IMR-90 (cell line): ENCODE measurements around the gene TAOK1. TPM values are rescaled to one million over a fixed set of nuclear protein-coding genes. Genes with fewer than 3 reads are reported as not detected.

Experiments
- ATAC-seq: fragments of 200-7000 bp; cut with Tn5 transposase; 2 replicates; pipeline ENCODE4 v1.9.1; 2020; ENCODE audit warnings: low read depth, mild to moderate bottlenecking, moderate library complexity
- BruUV-seq: library from RNA; stranded (reverse); fragments of 400-500 nt; replicated peaks from 2 replicates; lab custom pipeline; 2021; lab: Mats Ljungman, UMichigan
- CTCF ChIA-PET: fragments of 300-600 bp; formaldehyde crosslinking; extraction: SDS; loops from one replicate; lab custom pipeline; 2021; ENCODE audit warnings: antibody characterized with exemption; lab: Yijun Ruan, JAX
- POLR2A ChIA-PET: fragments of 300-600 bp; sonication (Branson Sonifier 250); formaldehyde crosslinking; loops from one replicate; lab custom pipeline; 2022; ENCODE audit warnings: antibody characterized with exemption; ENCODE audit not compliant: unreplicated experiment; lab: Charles Lee
- DNase-seq: peaks from one replicate; pipeline ENCODE4 v3.0.0; 2013
- H2AFZ ChIP-seq: replicated peaks from 2 replicates; pipeline ENCODE3; 2013; ENCODE audit warnings: low read length, mild to moderate bottlenecking; ENCODE audit not compliant: poor library complexity
- H2AK5ac ChIP-seq: 2 replicates; pipeline ENCODE4 v1.6.1; 2013; ENCODE audit warnings: low read depth, low read length, inconsistent platforms
- H2AK9ac ChIP-seq: replicated peaks from 2 replicates; pipeline ENCODE3; 2013; ENCODE audit warnings: mild to moderate bottlenecking, low read depth, low read length, moderate library complexity; ENCODE audit not compliant: poor library complexity
- H2BK120ac ChIP-seq: 2 replicates; pipeline ENCODE4 v1.6.1; 2013; ENCODE audit warnings: low read depth, low read length, inconsistent platforms
- H2BK15ac ChIP-seq: 3 replicates; pipeline ENCODE4 v1.6.1; 2013; ENCODE audit warnings: low read depth, low read length, inconsistent platforms
- H2BK20ac ChIP-seq: 2 replicates; pipeline ENCODE4 v1.6.1; 2013; ENCODE audit warnings: low read depth, mild to moderate bottlenecking, inconsistent platforms, low read length, moderate library complexity
- H2BK5ac ChIP-seq: 2 replicates; pipeline ENCODE4 v1.6.1; 2013; ENCODE audit warnings: mild to moderate bottlenecking, low read depth, low read length, inconsistent platforms; ENCODE audit not compliant: poor library complexity, severe bottlenecking
- H3K14ac ChIP-seq: replicated peaks from 2 replicates; pipeline ENCODE4 v1.6.1; 2013; ENCODE audit warnings: low read depth, low read length, inconsistent platforms
- H3K18ac ChIP-seq: 2 replicates; pipeline ENCODE4 v1.6.1; 2013; ENCODE audit warnings: low read depth, low read length, control low read depth
- H3K23ac ChIP-seq: 2 replicates; pipeline ENCODE4 v1.6.1; 2013; ENCODE audit warnings: low read depth, low read length, inconsistent platforms
- H3K27ac ChIP-seq: 2 replicates; pipeline ENCODE4 v1.5.1; 2013; ENCODE audit warnings: mild to moderate bottlenecking, control low read depth, low read length; ENCODE audit not compliant: insufficient read depth
- H3K27me3 ChIP-seq: 2 replicates; pipeline ENCODE4 v1.6.1; 2013; ENCODE audit warnings: low read length; ENCODE audit not compliant: control insufficient read depth, insufficient read depth
- H3K36me3 ChIP-seq: 2 replicates; pipeline ENCODE4 v1.6.1; 2013; ENCODE audit warnings: low read length, mixed read lengths; ENCODE audit not compliant: control insufficient read depth, insufficient read depth
- H3K4ac ChIP-seq: 2 replicates; pipeline ENCODE4 v1.6.1; 2013; ENCODE audit warnings: low read depth, low read length, inconsistent platforms
- H3K4me1 ChIP-seq: 2 replicates; pipeline ENCODE4 v1.6.1; 2013; ENCODE audit warnings: low read length, mixed read lengths; ENCODE audit not compliant: control insufficient read depth, insufficient read depth
- H3K4me2 ChIP-seq: 2 replicates; pipeline ENCODE4 v1.6.1; 2013; ENCODE audit warnings: low read depth, mild to moderate bottlenecking, control low read depth, low read length, moderate library complexity
- H3K4me3 ChIP-seq: 2 replicates; pipeline ENCODE4 v1.5.1; 2013; ENCODE audit warnings: low read depth, mild to moderate bottlenecking, control low read depth, low read length, moderate library complexity; ENCODE audit not compliant: insufficient read depth
- H3K56ac ChIP-seq: 2 replicates; pipeline ENCODE4 v1.6.1; 2013; ENCODE audit warnings: low read length, inconsistent platforms; ENCODE audit not compliant: insufficient read depth; ENCODE audit errors: extremely low read depth
- H3K79me1 ChIP-seq, 2 experiments: 2 replicates each; pipeline ENCODE4 v1.6.1; 2013; ENCODE audit warnings: low read length in 2 of 2, inconsistent platforms in 1 of 2, low read depth in 1 of 2
- H3K9ac ChIP-seq: 2 replicates; pipeline ENCODE4 v1.6.1; 2013; ENCODE audit warnings: low read depth, low read length, control low read depth
- H3K9me1 ChIP-seq: 2 replicates; pipeline ENCODE4 v1.6.1; 2013; ENCODE audit warnings: low read length, inconsistent platforms; ENCODE audit not compliant: insufficient read depth
- H3K9me3 ChIP-seq: 2 replicates; pipeline ENCODE4 v1.6.1; 2013; ENCODE audit warnings: low read length; ENCODE audit not compliant: control insufficient read depth, insufficient read depth
- H4K20me1 ChIP-seq: 2 replicates; pipeline ENCODE4 v1.6.1; 2013; ENCODE audit warnings: low read length, inconsistent platforms; ENCODE audit not compliant: insufficient read depth
- H4K5ac ChIP-seq: 2 replicates; pipeline ENCODE4 v1.6.1; 2013; ENCODE audit warnings: mild to moderate bottlenecking, low read depth, low read length, control low read depth
- H4K8ac ChIP-seq, 2 experiments: 2 replicates each; pipeline ENCODE4 v1.6.1; 2013; ENCODE audit warnings: low read depth in 2 of 2, low read length in 2 of 2, control low read depth in 1 of 2, inconsistent platforms in 1 of 2
- H4K91ac ChIP-seq: 2 replicates; pipeline ENCODE4 v1.6.1; 2013; ENCODE audit warnings: low read depth, low read length, inconsistent platforms; ENCODE audit not compliant: insufficient read depth
- BHLHE40 ChIP-seq: fragments of 150-350 bp; IDR thresholded peaks from 2 replicates; pipeline ENCODE4 v1.6.1; 2016; ENCODE audit warnings: mild to moderate bottlenecking, low read depth, low read length
- CEBPB ChIP-seq: IDR thresholded peaks from 2 replicates; pipeline ENCODE4 v1.6.1; 2012; ENCODE audit warnings: low read depth, low read length, improper control_type of control experiment
- CHD1 ChIP-seq: IDR thresholded peaks from 2 replicates; pipeline ENCODE4 v1.6.1; 2012; ENCODE audit warnings: low read depth, low read length, improper control_type of control experiment
- ELK1 ChIP-seq: fragments of 150-350 bp; IDR thresholded peaks from 2 replicates; pipeline ENCODE4 v1.6.1; 2016; ENCODE audit warnings: low read depth, mild to moderate bottlenecking, low read length, moderate library complexity, borderline replicate concordance
- FOS ChIP-seq: fragments of 150-350 bp; IDR thresholded peaks from 2 replicates; pipeline ENCODE4 v1.6.1; 2016; ENCODE audit warnings: low read depth, low read length
- MAFK ChIP-seq: IDR thresholded peaks from 2 replicates; pipeline ENCODE4 v1.6.1; 2012; ENCODE audit warnings: low read depth, low read length, improper control_type of control experiment
- MAZ ChIP-seq: IDR thresholded peaks from 2 replicates; pipeline ENCODE4 v1.6.1; 2012; ENCODE audit warnings: low read depth, mild to moderate bottlenecking, low read length, improper control_type of control experiment, moderate library complexity, borderline replicate concordance
- MXI1 ChIP-seq: IDR thresholded peaks from 2 replicates; pipeline ENCODE4 v1.6.1; 2012; ENCODE audit warnings: low read depth, mild to moderate bottlenecking, low read length, moderate library complexity, borderline replicate concordance
- NFE2L2 ChIP-seq: fragments of 150-350 bp; IDR thresholded peaks from 2 replicates; pipeline ENCODE4 v1.6.1; 2016; ENCODE audit warnings: low read depth, mild to moderate bottlenecking, low read length
- POLR2A ChIP-seq: IDR thresholded peaks from 2 replicates; pipeline ENCODE4 v1.6.1; 2012; ENCODE audit warnings: mild to moderate bottlenecking, low read depth, low read length
- RAD21 ChIP-seq: IDR thresholded peaks from 2 replicates; pipeline ENCODE4 v1.6.1; 2012; ENCODE audit warnings: low read length, improper control_type of control experiment
- RCOR1 ChIP-seq: IDR thresholded peaks from 2 replicates; pipeline ENCODE4 v1.6.1; 2012; ENCODE audit warnings: mild to moderate bottlenecking, low read length, improper control_type of control experiment; ENCODE audit not compliant: insufficient replicate concordance
- RFX5 ChIP-seq: IDR thresholded peaks from 2 replicates; pipeline ENCODE4 v1.8.0; 2012; ENCODE audit warnings: low read depth, mild to moderate bottlenecking, low read length, moderate library complexity
- SMC3 ChIP-seq: fragments of 150-350 bp; IDR thresholded peaks from 2 replicates; pipeline ENCODE4 v1.6.1; 2016; ENCODE audit warnings: low read depth, mild to moderate bottlenecking, antibody characterized with exemption, low read length, moderate library complexity
- USF2 ChIP-seq: fragments of 150-350 bp; IDR thresholded peaks from 2 replicates; pipeline ENCODE4 v1.6.1; 2017; ENCODE audit warnings: mild to moderate bottlenecking, antibody characterized with exemption, low read length, low read depth
- WGBS, 2 experiments: methylation state at CpG; one replicate each; pipeline versions ENCODE4 v1.1.5 to v1.1.7; 2013; ENCODE audit warnings: missing lambda C conversion rate in 2 of 2; ENCODE audit not compliant: insufficient read length in 1 of 2; ENCODE audit errors: extremely low coverage in 2 of 2; 5-methylcytosine and 5-hydroxymethylcytosine counted together
- dilution Hi-C: fragments of 300-500 bp; cut with HindIII; formaldehyde crosslinking; loops from one replicate; pipeline ENCODE4 v1.14.3; 2018; ENCODE audit warnings: low sequenced_read_pairs; ENCODE audit not compliant: unreplicated experiment
- in situ Hi-C: fragments of 300-500 bp; cut with MboI; formaldehyde crosslinking; loops from 3 replicates; pipeline ENCODE4 v1.14.3; 2019; ENCODE audit warnings: low sequenced_read_pairs, inconsistent platforms, mixed read lengths
- intact Hi-C: fragments of 100-400 bp; cut with micrococcal nuclease; formaldehyde crosslinking; loops from 2 replicates; pipeline ENCODE4 v1.10.0; 2022
- polyA plus RNA-seq, 3 experiments: library from polyadenylated mRNA; depleted of rRNA; stranded (reverse); fragments of >200 nt; gene quantifications; 2 replicates each; pipeline ENCODE4 v1.2.3, GENCODE V29; 2012; ENCODE audit warnings: low replicate concordance in 1 of 3
- total RNA-seq: library from RNA; depleted of rRNA; stranded (reverse); fragments of >200 nt; gene quantifications from 2 replicates; pipeline ENCODE4 v1.2.3, GENCODE V29; 2012
- TF ChIP-seq, protein P1 (sequence below): conservative IDR thresholded peaks from 2 replicates; pipeline ENCODE4 v1.5.1; 2012; ENCODE audit warnings: mild to moderate bottlenecking, low read depth, low read length, improper control_type of control experiment

Gene TAOK1
- total and polyA plus RNA-seq, 2 of the 4 experiments (the other 2 are of a cell fraction): 9.8 to 91.8 TPM

- H2BK120ac ChIP-seq: no peak overlapping the region
- in situ Hi-C loops: no loop called here
- peak overlapping the region; percentile 68 for H2AK9ac ChIP-seq
- peak overlapping the region; percentile 97 for H3K4me3 ChIP-seq
- no peak overlapping the region for H2AK5ac ChIP-seq
- peaks cover 5 to 37% of the 10 kb centered on the region in 2 experiments for H3K79me1 ChIP-seq
- ChIA-PET CTCF (interaction anchor here (1.2 kb wide), 1 partner anchor 197 kb away, joined by 3 read pairs; no protein-coding TSS in a partner anchor), POLR2A (no interaction called here)
- DNase-seq (no peak), ATAC-seq (peak; percentile 8)
- no peak for TF ChIP-seq USF2
- TF ChIP-seq, protein P1, sequence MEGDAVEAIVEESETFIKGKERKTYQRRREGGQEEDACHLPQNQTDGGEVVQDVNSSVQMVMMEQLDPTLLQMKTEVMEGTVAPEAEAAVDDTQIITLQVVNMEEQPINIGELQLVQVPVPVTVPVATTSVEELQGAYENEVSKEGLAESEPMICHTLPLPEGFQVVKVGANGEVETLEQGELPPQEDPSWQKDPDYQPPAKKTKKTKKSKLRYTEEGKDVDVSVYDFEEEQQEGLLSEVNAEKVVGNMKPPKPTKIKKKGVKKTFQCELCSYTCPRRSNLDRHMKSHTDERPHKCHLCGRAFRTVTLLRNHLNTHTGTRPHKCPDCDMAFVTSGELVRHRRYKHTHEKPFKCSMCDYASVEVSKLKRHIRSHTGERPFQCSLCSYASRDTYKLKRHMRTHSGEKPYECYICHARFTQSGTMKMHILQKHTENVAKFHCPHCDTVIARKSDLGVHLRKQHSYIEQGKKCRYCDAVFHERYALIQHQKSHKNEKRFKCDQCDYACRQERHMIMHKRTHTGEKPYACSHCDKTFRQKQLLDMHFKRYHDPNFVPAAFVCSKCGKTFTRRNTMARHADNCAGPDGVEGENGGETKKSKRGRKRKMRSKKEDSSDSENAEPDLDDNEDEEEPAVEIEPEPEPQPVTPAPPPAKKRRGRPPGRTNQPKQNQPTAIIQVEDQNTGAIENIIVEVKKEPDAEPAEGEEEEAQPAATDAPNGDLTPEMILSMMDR: no peak
- TF ChIP-seq CEBPB: no peak
- no peak for TF ChIP-seq ELK1
- no peak for TF ChIP-seq POLR2A
- TF ChIP-seq MXI1: no peak
- no peak for TF ChIP-seq SMC3
- no peak for TF ChIP-seq RAD21
- no peak for TF ChIP-seq MAZ
- no peak for TF ChIP-seq MAFK
- no peak for TF ChIP-seq BHLHE40
- no peak for TF ChIP-seq NFE2L2
- no peak for TF ChIP-seq CHD1
- TF ChIP-seq FOS: no peak
- TF ChIP-seq RFX5: no peak
- no peak for TF ChIP-seq RCOR1
- WGBS, 2 experiments: 0% methylated on average over 1 of the region's 27 CpGs; no CpG with 5 or more reads in 1 of the 2 experiments
- peak overlapping the region; percentile 78; the same call in 1 of the 2 replicates for H3K27ac ChIP-seq
- H2AFZ ChIP-seq: peak overlapping the region; percentile 96
- H3K23ac ChIP-seq: no peak overlapping the region
- no peak overlapping the region for H2BK5ac ChIP-seq
- peaks cover 13% of the 10 kb centered on the region; the same call in 1 of the 2 replicates for H3K36me3 ChIP-seq
- peak overlapping the region; percentile 92 for H3K4me2 ChIP-seq
- H3K9me3 ChIP-seq: no peaks in the 10 kb centered on the region
- no peak overlapping the region for H3K56ac ChIP-seq
- no peaks in the 10 kb centered on the region for H4K20me1 ChIP-seq
- peaks cover 2% of the 10 kb centered on the region; the same call in 1 of the 2 replicates for H3K9me1 ChIP-seq
- H3K4ac ChIP-seq: peak overlapping the region; percentile 25; the same call in 1 of the 2 replicates
- H3K18ac ChIP-seq: no peak overlapping the region
- H3K27me3 ChIP-seq: no peaks in the 10 kb centered on the region
- peak overlapping the region; percentile 34; the same call in 1 of the 2 replicates for H3K9ac ChIP-seq
- BruUV-seq: no TSS peak
- H2BK20ac ChIP-seq: no peak overlapping the region
- dilution Hi-C loops: no loop called here
- H3K14ac ChIP-seq: no peak overlapping the region
- no peak overlapping the region for H4K5ac ChIP-seq
- H2BK15ac ChIP-seq: no peak overlapping the region
- no peak overlapping the region for H4K91ac ChIP-seq
- peaks cover 4% of the 10 kb centered on the region for H3K4me1 ChIP-seq
- intact Hi-C loops: loop anchor here (10.0 kb wide), 1 partner anchor 422 kb away; no protein-coding TSS in a partner anchor
- H4K8ac ChIP-seq: peak overlapping the region in 1 of 2 experiments; percentile 2; a peak in 2 of 4 replicates
These were observed 177.1 kb downstream of the TAOK1 start for GRCh38 chr17:29567304-29567553.
